Measurements from ENCODE around the gene MOB1A.

MOB1A gene

DNA sequence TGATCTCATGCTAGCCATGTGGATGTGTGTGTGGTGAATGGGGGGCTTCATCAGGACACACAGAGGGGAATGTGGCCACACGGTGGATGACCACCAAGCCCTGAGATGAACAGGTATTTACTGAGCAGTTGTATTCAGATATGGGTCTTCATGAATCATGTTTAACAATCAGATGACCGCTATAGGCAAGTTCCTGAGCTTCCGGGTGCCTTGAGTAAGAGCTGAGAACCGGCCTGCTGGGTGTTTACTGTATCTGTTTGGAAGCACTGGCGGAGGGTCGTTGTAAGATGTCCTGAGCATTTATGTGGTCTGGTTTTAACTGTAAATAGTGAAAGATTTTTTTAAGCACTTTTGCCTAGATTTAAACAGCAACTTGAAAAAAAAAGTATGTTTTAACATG is 74.9 kb downstream of the MOB1A start:
- DNase-seq (ENCODE audit: low read depth, low spot score), result no peak
- ChIA-PET CTCF (interaction anchor here (0.8 to 6.3 kb wide), 4 partner anchors 17 to 278 kb away, joined by 3 to 66 read pairs (median 6); partner anchors contain the start of gene STAMBP), POLR2A (no interaction called here)
- TF ChIP-seq, protein P1, sequence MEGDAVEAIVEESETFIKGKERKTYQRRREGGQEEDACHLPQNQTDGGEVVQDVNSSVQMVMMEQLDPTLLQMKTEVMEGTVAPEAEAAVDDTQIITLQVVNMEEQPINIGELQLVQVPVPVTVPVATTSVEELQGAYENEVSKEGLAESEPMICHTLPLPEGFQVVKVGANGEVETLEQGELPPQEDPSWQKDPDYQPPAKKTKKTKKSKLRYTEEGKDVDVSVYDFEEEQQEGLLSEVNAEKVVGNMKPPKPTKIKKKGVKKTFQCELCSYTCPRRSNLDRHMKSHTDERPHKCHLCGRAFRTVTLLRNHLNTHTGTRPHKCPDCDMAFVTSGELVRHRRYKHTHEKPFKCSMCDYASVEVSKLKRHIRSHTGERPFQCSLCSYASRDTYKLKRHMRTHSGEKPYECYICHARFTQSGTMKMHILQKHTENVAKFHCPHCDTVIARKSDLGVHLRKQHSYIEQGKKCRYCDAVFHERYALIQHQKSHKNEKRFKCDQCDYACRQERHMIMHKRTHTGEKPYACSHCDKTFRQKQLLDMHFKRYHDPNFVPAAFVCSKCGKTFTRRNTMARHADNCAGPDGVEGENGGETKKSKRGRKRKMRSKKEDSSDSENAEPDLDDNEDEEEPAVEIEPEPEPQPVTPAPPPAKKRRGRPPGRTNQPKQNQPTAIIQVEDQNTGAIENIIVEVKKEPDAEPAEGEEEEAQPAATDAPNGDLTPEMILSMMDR (IDR thresholded peaks at IDR 0.05; ENCODE audit: insufficient read depth, low read length, missing control alignments), result no peak
- no peak overlapping the region for H3K4me3 ChIP-seq (ENCODE audit: low read depth, low read length)

Measured in AG04449 (cell line).